GM12878 (cell line): Measurements from ENCODE around the gene ANKRD11. TPM values are rescaled to one million over a fixed set of nuclear protein-coding genes. Genes with fewer than 3 reads are reported as not detected.
A peak's percentile ranks its signal among the peaks of the same experiment; 100 is the strongest.

Source experiments
- ASH2L ChIP-seq: fragments of 300-600, 200-600 bp; sonication (generic); IDR thresholded peaks from 2 replicates; pipeline ENCODE4 v1.6.1; 2017; ENCODE audit warnings: low read depth, mild to moderate bottlenecking, borderline replicate concordance
- BCL11A ChIP-seq: IDR thresholded peaks from 2 replicates; pipeline ENCODE4 v1.6.1; 2011; ENCODE audit warnings: low read depth, low read length
- BHLHE40 ChIP-seq, 2 experiments: fragments of 450-650 bp in 1 of 2; IDR thresholded peaks; 2 replicates each; pipeline ENCODE4 v1.6.1; 2011 to 2017; ENCODE audit warnings: low read depth in 2 of 2, borderline replicate concordance in 1 of 2, improper control_type of control experiment in 1 of 2, low read length in 1 of 2, mild to moderate bottlenecking in 1 of 2
- CBX5 ChIP-seq: sonication (generic); IDR thresholded peaks from 2 replicates; pipeline ENCODE4 v1.6.1; 2016; ENCODE audit warnings: low read depth, moderate library complexity, mild to moderate bottlenecking, inconsistent platforms
- CREM ChIP-seq: IDR thresholded peaks from 2 replicates; pipeline ENCODE4 v1.6.1; 2014; ENCODE audit warnings: antibody characterized with exemption, low read depth
- EGR1 ChIP-seq, 2 experiments: IDR thresholded peaks; 1 replicate in 1 of 2; 2 replicates in 1 of 2; pipeline ENCODE4 v1.6.1; 2011 to 2012; ENCODE audit warnings: low read depth in 2 of 2, low read length in 2 of 2, borderline replicate concordance in 1 of 2, mild to moderate bottlenecking in 1 of 2, moderate library complexity in 1 of 2
- ETV6 ChIP-seq, 2 experiments: fragments of 450-650 bp in 1 of 2; IDR thresholded peaks in 1 of 2; conservative IDR thresholded peaks in 1 of 2; 2 replicates each; pipeline ENCODE4 v1.6.1; 2014; ENCODE audit warnings: antibody characterized with exemption in 1 of 2, borderline replicate concordance in 1 of 2, low read depth in 1 of 2, mild to moderate bottlenecking in 1 of 2, moderate library complexity in 1 of 2
- FOXK2 ChIP-seq: fragments of 450-650 bp; IDR thresholded peaks from 2 replicates; pipeline ENCODE4 v1.6.1; 2017; ENCODE audit warnings: mild to moderate bottlenecking, moderate library complexity
- IRF4 ChIP-seq: IDR thresholded peaks from 2 replicates; pipeline ENCODE4 v1.6.1; 2011; ENCODE audit warnings: low read depth, low read length
- KLF5 ChIP-seq: fragments of 450-650 bp; IDR thresholded peaks from 2 replicates; pipeline ENCODE4 v1.6.1; 2014; ENCODE audit warnings: mild to moderate bottlenecking; ENCODE audit not compliant: partially characterized antibody
- MXI1 ChIP-seq: fragments of 150-350 bp; IDR thresholded peaks from 2 replicates; pipeline ENCODE4 v1.6.1; 2011; ENCODE audit warnings: low read depth, mild to moderate bottlenecking, inconsistent platforms, low read length, improper control_type of control experiment
- MYC ChIP-seq: IDR thresholded peaks from 2 replicates; pipeline ENCODE4 v1.6.1; 2011; ENCODE audit warnings: mild to moderate bottlenecking, low read length, moderate library complexity, inconsistent platforms; ENCODE audit not compliant: insufficient read depth, insufficient replicate concordance, insufficient read length, severe bottlenecking
- NBN ChIP-seq: fragments of 450-650 bp; IDR thresholded peaks from 2 replicates; pipeline ENCODE4 v1.6.1; 2016
- NFIC ChIP-seq: IDR thresholded peaks from 2 replicates; pipeline ENCODE4 v1.6.1; 2012; ENCODE audit warnings: low read depth, mild to moderate bottlenecking, inconsistent platforms, low read length, moderate library complexity
- POLR2AphosphoS5 ChIP-seq: IDR thresholded peaks from 2 replicates; pipeline ENCODE4 v1.6.1; 2011; ENCODE audit warnings: mild to moderate bottlenecking, low read length, inconsistent platforms
- PRDM15 ChIP-seq: fragments of 450-650 bp; formaldehyde crosslinking; IDR thresholded peaks from 2 replicates; pipeline ENCODE4 v1.4.0; 2020; ENCODE audit warnings: mild to moderate bottlenecking, moderate library complexity
- RBBP5 ChIP-seq: fragments of 200-600 bp; sonication (generic); conservative IDR thresholded peaks from 2 replicates; pipeline ENCODE4 v1.6.1; 2016
- SPI1 ChIP-seq: IDR thresholded peaks from 2 replicates; pipeline ENCODE4 v1.6.1; 2011; ENCODE audit warnings: low read depth, mild to moderate bottlenecking, low read length, moderate library complexity, borderline replicate concordance; ENCODE audit not compliant: insufficient read depth
- SREBF2 ChIP-seq: IDR thresholded peaks from 2 replicates; pipeline ENCODE4 v1.6.1; 2012; ENCODE audit warnings: mild to moderate bottlenecking, low read length
- SUZ12 ChIP-seq: fragments of 200-600 bp; sonication (generic); IDR thresholded peaks from one replicate; pipeline ENCODE4 v1.6.1; 2018; ENCODE audit warnings: antibody characterized with exemption, mild to moderate bottlenecking; ENCODE audit not compliant: unreplicated experiment
- TBL1XR1 ChIP-seq: IDR thresholded peaks from 2 replicates; pipeline ENCODE4 v1.6.1; 2012; ENCODE audit warnings: low read depth, low read length, improper control_type of control experiment
- TCF12 ChIP-seq: IDR thresholded peaks from 2 replicates; pipeline ENCODE4 v1.6.1; 2011; ENCODE audit warnings: low read depth, mild to moderate bottlenecking, low read length
- TCF7 ChIP-seq: IDR thresholded peaks from 2 replicates; pipeline ENCODE4 v1.6.1; 2014; ENCODE audit warnings: antibody characterized with exemption, borderline replicate concordance
- ZNF217 ChIP-seq: fragments of 450-650 bp; IDR thresholded peaks from 2 replicates; pipeline ENCODE4 v1.6.1; 2017; ENCODE audit warnings: antibody characterized with exemption, mild to moderate bottlenecking
- ZNF24 ChIP-seq: fragments of 450-650 bp; IDR thresholded peaks from 2 replicates; pipeline ENCODE4 v1.6.1; 2017; ENCODE audit warnings: antibody characterized with exemption, mild to moderate bottlenecking
- polyA plus RNA-seq, 11 experiments: library from polyadenylated mRNA; depleted of rRNA in 4 of 11; unstranded in 6 of 11; stranded (reverse) in 5 of 11; fragments of >200 nt; fragmentation: Nextera tagmentation in 4 of 11; fragmentation: Illumina TruSeq in 1 of 11; extraction: Ambion mirVana in 4 of 11; extraction: Trizol in 1 of 11; gene quantifications; 1 replicate in 1 of 11; 2 replicates in 10 of 11; pipeline versions ENCODE4 v1.2.1 to v1.2.3, GENCODE V29; 2011 to 2016; ENCODE audit warnings: inconsistent platforms in 2 of 11, missing spikeins in 2 of 11, low read depth in 1 of 11
- total RNA-seq, 4 experiments: library from RNA; depleted of rRNA in 3 of 4; stranded (reverse); fragments of >200 nt in 3 of 4; fragmentation: Illumina TruSeq in 1 of 4; extraction: Trizol in 1 of 4; gene quantifications; 2 replicates each; pipeline versions ENCODE4 v1.2.1 to v1.2.3, GENCODE V29; 2013 to 2021
- TF ChIP-seq, protein P1 (sequence below): fragments of 450-650 bp; IDR thresholded peaks from 2 replicates; pipeline ENCODE4 v1.6.1; 2017; ENCODE audit warnings: mild to moderate bottlenecking

Gene ANKRD11
- total and polyA plus RNA-seq, 10 of the 15 experiments (the other 5 are each of a cell fraction or from before 2014, with no cell fraction given), result 5.1 to 103 (median 27.4) TPM

GRCh38 chr16:89324056-89325010, 166.0 kb downstream of the ANKRD11 start (continued):
- no peak for TF ChIP-seq PRDM15
- peak; percentile 87 for TF ChIP-seq NFIC
- peak; percentile 81; the same call in 1 of the 2 replicates for TF ChIP-seq BCL11A
- TF ChIP-seq BHLHE40 (IDR thresholded peaks at IDR 0.05; ENCODE audit: borderline replicate concordance in 1 of 2, low read depth in 2 of 2, low read length in 1 of 2), result peak; percentile 95 to 96
- TF ChIP-seq, protein P1, sequence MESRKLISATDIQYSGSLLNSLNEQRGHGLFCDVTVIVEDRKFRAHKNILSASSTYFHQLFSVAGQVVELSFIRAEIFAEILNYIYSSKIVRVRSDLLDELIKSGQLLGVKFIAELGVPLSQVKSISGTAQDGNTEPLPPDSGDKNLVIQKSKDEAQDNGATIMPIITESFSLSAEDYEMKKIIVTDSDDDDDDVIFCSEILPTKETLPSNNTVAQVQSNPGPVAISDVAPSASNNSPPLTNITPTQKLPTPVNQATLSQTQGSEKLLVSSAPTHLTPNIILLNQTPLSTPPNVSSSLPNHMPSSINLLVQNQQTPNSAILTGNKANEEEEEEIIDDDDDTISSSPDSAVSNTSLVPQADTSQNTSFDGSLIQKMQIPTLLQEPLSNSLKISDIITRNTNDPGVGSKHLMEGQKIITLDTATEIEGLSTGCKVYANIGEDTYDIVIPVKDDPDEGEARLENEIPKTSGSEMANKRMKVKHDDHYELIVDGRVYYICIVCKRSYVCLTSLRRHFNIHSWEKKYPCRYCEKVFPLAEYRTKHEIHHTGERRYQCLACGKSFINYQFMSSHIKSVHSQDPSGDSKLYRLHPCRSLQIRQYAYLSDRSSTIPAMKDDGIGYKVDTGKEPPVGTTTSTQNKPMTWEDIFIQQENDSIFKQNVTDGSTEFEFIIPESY, result no peak
- TF ChIP-seq MXI1, result peak; percentile 69; the same call in 1 of the 2 replicates
- no peak for TF ChIP-seq RBBP5
- TF ChIP-seq SUZ12, result no peak
- no peak for TF ChIP-seq ZNF217
- no peak for TF ChIP-seq CBX5
- TF ChIP-seq NBN, result 0 out of 2 replicates have a peak, but pooled peaks have one; percentile 51
- TF ChIP-seq ASH2L, result no peak
- no peak for TF ChIP-seq TCF7
- TF ChIP-seq KLF5, result no peak
- TF ChIP-seq ETV6 (conservative IDR thresholded peaks at IDR 0.05 in 1 of 2, IDR thresholded peaks at IDR 0.05 in 1 of 2; ENCODE audit: borderline replicate concordance in 1 of 2, low read depth in 1 of 2), result peak in 1 of 2 experiments; percentile 95; a peak in 2 of 4 replicates
- no peak for TF ChIP-seq ZNF24
- peak; percentile 93 for TF ChIP-seq IRF4
- TF ChIP-seq CREM, result peak; percentile 72; the same call in 1 of the 2 replicates
- TF ChIP-seq MYC, result no peak
- no peak for TF ChIP-seq SPI1
- TF ChIP-seq FOXK2, result no peak
- peak; percentile 30; the same call in 1 of the 2 replicates for TF ChIP-seq TCF12
- peak in 1 of 2 experiments; percentile 57; a peak in 2 of 3 replicates for TF ChIP-seq EGR1 (IDR thresholded peaks at IDR 0.05; ENCODE audit: borderline replicate concordance in 1 of 2, low read depth in 2 of 2, low read length in 2 of 2)
- TF ChIP-seq POLR2AphosphoS5, result no peak
- TF ChIP-seq TBL1XR1, result peak; percentile 57; the same call in 1 of the 2 replicates
- TF ChIP-seq SREBF2, result no peak
